Effector memory CD8-positive, alpha-beta T cell (primary cell): ENCODE data around the gene MAGT1.

Source experiments
- ATAC-seq: fragments of 150-1000 bp; cut with Tn5 transposase; replicated peaks from 2 replicates; pipeline ENCODE4 v1.10.0; 2021; ENCODE audit warnings: mild to moderate bottlenecking, moderate library complexity
- DNase-seq, 3 experiments: peaks; one replicate each; pipeline ENCODE4 v3.0.0; 2021
- H3K27ac Mint-ChIP-seq, 2 donors: one replicate each; pipeline ENCODE4 v1.8.0; 2022; ENCODE audit warnings: mild to moderate bottlenecking in 2 of 2, mixed read lengths in 2 of 2, moderate library complexity in 2 of 2
- H3K27me3 Mint-ChIP-seq, 2 donors: one replicate each; pipeline ENCODE4 v1.8.0; 2022; ENCODE audit warnings: mixed read lengths in 2 of 2
- H3K36me3 Mint-ChIP-seq: one replicate; pipeline ENCODE4 v1.8.0; 2022; ENCODE audit warnings: mild to moderate bottlenecking, moderate library complexity, mixed read lengths; ENCODE audit not compliant: insufficient read depth
- H3K4me1 Mint-ChIP-seq, 2 donors: one replicate each; pipeline ENCODE4 v1.8.0; 2022; ENCODE audit warnings: low read depth in 2 of 2, mixed read lengths in 2 of 2
- H3K4me3 Mint-ChIP-seq, 2 donors: one replicate each; pipeline ENCODE4 v1.8.0; 2022; ENCODE audit warnings: mild to moderate bottlenecking in 2 of 2, mixed read lengths in 2 of 2, moderate library complexity in 2 of 2
- H3K9me3 Mint-ChIP-seq, 2 donors: one replicate each; pipeline ENCODE4 v1.8.0; 2022; ENCODE audit warnings: mixed read lengths in 2 of 2

Gene MAGT1

GRCh38 chrX:77795124-77795523 lies 100.1 kb downstream of the MAGT1 start:
- Mint-ChIP-seq H3K4me1 (no peaks in the 10 kb centered on the region), H3K27ac (no peak overlapping the region), H3K36me3 (no peaks in the 10 kb centered on the region), H3K4me3 (no peak overlapping the region), H3K9me3 (no peaks in the 10 kb centered on the region), H3K27me3 (no peaks in the 10 kb centered on the region)
- no peak for DNase-seq
- no peak for ATAC-seq

DNA sequence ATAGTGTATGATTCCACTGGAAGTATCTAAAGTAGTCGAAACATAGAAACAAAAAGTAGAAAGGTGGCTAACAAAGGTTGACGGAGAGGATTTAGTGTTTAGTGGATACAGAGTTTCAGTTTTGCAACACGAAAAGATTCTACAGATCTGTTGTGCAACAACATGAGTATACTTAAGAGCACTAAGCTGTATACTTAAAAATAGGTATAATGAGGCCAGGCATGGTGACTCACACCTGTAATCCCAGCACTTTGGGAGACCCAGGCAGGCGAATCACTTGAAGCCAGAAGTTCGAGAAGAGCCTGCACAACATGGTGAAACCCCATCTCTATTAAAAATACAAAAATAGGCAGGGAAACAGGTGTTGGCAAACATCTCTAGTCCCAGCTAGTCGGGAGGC lies 101.3 kb downstream of the MAGT1 start:
- no peaks in the 10 kb centered on the region for H3K36me3 Mint-ChIP-seq
- no peak overlapping the region for H3K27ac Mint-ChIP-seq
- H3K9me3 Mint-ChIP-seq = no peaks in the 10 kb centered on the region
- ATAC-seq = no peak
- no peaks in the 10 kb centered on the region for H3K27me3 Mint-ChIP-seq
- no peaks in the 10 kb centered on the region for H3K4me1 Mint-ChIP-seq
- no peak for DNase-seq
- H3K4me3 Mint-ChIP-seq = no peak overlapping the region

GRCh38 chrX:77788050-77788449 lies 107.2 kb downstream of the MAGT1 start:
- Mint-ChIP-seq H3K36me3 (peaks cover 9% of the 10 kb centered on the region), H3K4me3 (peak overlapping the region; percentile 41 to 52), H3K27me3 (no peaks in the 10 kb centered on the region), H3K27ac (peak overlapping the region; percentile 35 to 78), H3K4me1 (peaks cover 4 to 7% of the 10 kb centered on the region in 2 donors), H3K9me3 (no peaks in the 10 kb centered on the region)
- ATAC-seq (peak; percentile 34), DNase-seq (peak in 2 of 3 experiments; percentile 5 to 7)

DNA sequence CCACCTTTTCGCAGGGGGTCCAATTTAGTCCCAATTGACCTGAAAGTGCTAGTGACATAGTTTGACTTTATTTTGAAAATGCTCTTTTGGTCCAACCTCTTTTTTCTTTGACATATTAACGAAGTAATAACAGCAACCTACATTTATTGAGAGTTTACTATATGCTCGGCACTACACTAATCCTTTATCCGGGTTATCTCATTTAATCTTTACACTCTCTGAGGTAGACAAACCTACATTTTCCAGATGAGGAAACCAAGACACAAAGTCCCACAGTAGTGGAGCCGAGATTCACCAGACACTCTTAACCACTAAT lies 108.9 kb downstream of the MAGT1 start:
- no peak for DNase-seq
- Mint-ChIP-seq H3K4me3 (peak overlapping the region; percentile 96 to 99), H3K27ac (peak overlapping the region; percentile 96 to 99), H3K4me1 (peaks cover 7 to 11% of the 10 kb centered on the region in 2 donors), H3K27me3 (no peaks in the 10 kb centered on the region), H3K36me3 (peaks cover 14% of the 10 kb centered on the region), H3K9me3 (no peaks in the 10 kb centered on the region)
- ATAC-seq = peak; percentile 11

DNA sequence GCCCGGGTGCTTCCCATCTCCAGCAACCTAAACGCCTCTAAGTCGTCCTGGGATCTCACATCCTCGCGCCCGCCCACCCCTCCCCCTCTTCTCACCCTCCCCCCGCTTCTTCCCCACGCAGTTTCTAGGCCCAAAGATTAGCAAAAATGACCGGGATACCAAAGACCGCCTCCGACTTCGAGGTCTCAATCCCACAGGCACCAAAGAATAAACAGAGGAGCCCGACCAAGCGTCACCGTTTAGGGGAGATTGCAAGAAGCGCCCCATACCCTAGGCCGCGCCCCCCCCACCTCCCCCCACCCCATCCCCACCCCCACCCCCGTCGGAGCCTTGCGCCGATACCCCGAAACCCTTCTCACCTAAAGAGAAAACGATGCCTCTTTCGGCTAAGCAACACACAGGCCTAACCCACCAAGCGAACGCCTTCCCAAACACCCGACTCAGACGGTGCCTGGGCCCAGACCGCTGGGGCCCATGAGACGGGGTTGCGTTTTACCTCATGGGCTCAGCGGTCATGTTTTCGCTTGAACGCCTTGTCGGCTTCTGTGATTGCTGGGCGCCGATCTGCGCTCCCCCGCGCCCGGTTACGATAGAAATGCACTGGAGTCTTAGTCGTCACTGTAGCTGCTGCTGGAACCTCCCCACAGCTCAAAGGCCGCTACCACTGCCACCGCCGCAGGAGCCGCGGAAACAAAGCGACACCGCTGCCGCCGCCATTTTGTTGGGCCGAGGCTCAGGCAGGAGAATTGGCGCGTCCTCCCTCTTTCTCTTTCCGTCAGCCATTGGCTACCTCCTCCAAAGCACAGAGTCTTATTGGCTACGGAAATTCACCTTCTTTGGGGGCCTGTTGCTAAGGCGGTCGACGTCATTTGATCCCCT lies 109.5 kb downstream of the MAGT1 start, which contains the start of gene ATRX:
Gene ATRX (minus strand): TSS at position 731 of the 879 bp plus-strand sequence. CDS start 215 bp downstream, at position 516.
- Mint-ChIP-seq H3K9me3 (no peaks in the 10 kb centered on the region), H3K4me3 (peak within 1 kb of the TSS; percentile 96 to 99), H3K27me3 (no peaks in the 10 kb centered on the region), H3K27ac (peak within 1 kb of the TSS; percentile 96 to 99), H3K36me3 (peaks cover 14% of the 10 kb centered on the region), H3K4me1 (peaks cover 7 to 11% of the 10 kb centered on the region in 2 donors)
- ATAC-seq (peak; percentile 88), DNase-seq (peak; percentile 65 to 70 (median 70))

- Mint-ChIP-seq H3K4me1 (peaks cover 15 to 25% of the 10 kb centered on the region in 2 donors), H3K27me3 (no peaks in the 10 kb centered on the region), H3K27ac (peak overlapping the region; percentile 57 to 58), H3K4me3 (peak overlapping the region; percentile 21 to 37), H3K36me3 (peaks cover 12% of the 10 kb centered on the region), H3K9me3 (no peaks in the 10 kb centered on the region)
- ATAC-seq (no peak), DNase-seq (no peak)
These were observed 115.5 kb downstream of the MAGT1 start for GRCh38 chrX:77779695-77780094.

- Mint-ChIP-seq H3K36me3 (peaks cover 9% of the 10 kb centered on the region), H3K27me3 (no peaks in the 10 kb centered on the region), H3K4me1 (peaks cover 17 to 27% of the 10 kb centered on the region in 2 donors), H3K27ac (no peak overlapping the region), H3K4me3 (no peak overlapping the region), H3K9me3 (no peaks in the 10 kb centered on the region)
- ATAC-seq = peak; percentile 29
- no peak for DNase-seq
These were observed 118.6 kb downstream of the MAGT1 start for GRCh38 chrX:77776659-77777058.
